Measurements from ENCODE around the gene APP. TPM values are rescaled to one million over a fixed set of nuclear protein-coding genes. Genes with fewer than 3 reads are reported as not detected.

Gene APP
- total and polyA plus RNA-seq, 2 of the 13 experiments (the other 11 are each of a cell fraction or from before 2014, with no cell fraction given) = 70.6 to 262 TPM

DNA sequence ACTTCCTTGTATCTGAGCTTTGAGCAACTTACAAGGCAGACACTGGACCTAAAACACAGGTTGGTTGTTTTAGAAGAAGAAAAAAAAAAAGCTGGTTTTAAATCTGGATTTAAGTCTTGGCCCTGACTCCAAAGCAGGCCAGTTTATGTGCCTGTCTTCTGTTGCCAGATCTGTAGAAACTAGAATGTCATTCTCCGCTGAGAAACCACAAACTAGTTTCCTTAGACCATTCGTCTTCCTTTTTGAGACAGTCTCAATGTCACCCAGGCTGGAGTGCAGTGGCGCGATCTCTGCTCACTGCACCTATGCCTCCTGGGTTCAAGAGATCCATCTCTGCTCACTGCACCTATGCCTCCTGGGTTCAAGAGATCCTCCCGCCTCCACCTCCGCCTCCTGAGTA lies 33.9 kb downstream of the APP start:
- Histone ChIP-seq H3K9ac (ENCODE audit: insufficient read depth, low read depth, low read length) (no peak overlapping the region), H3K4me3 (replicated peaks in 1 of 3; ENCODE audit: insufficient read depth in 1 of 3, low read depth in 2 of 3, low read length in 3 of 3) (no peak overlapping the region), H3K9me3 (ENCODE audit: low read length) (no peaks in the 10 kb centered on the region), H3K27me3 (ENCODE audit: control insufficient read depth in 1 of 2, insufficient read depth in 2 of 2, low read length in 2 of 2) (no peaks in the 10 kb centered on the region), H3K27ac (ENCODE audit: extremely low read length, insufficient read depth, low read length) (no peak overlapping the region), H3K4me2 (ENCODE audit: low read depth, low read length) (no peak overlapping the region), H3K79me2 (ENCODE audit: insufficient read depth, low read length) (peaks cover 57% of the 10 kb centered on the region), H3K4me1 (ENCODE audit: insufficient read depth, low read length) (peaks cover 40% of the 10 kb centered on the region), H2AFZ (ENCODE audit: low read length) (no peak overlapping the region), H4K20me1 (ENCODE audit: insufficient read depth, low read length) (peaks cover 3% of the 10 kb centered on the region; the same call in 1 of the 2 replicates), H3K36me3 (replicated peaks in 1 of 2; ENCODE audit: control insufficient read depth in 1 of 2, insufficient read depth in 2 of 2, low read length in 2 of 2) (no peaks in the 10 kb centered on the region)
- ATAC-seq (no peak), FAIRE-seq (no peak), DNase-seq (ENCODE audit: low spot score) (no peak)
- BruUV-seq (replicated peaks) = no TSS peak
- WGBS (ENCODE audit: low lambda C conversion rate) = 91% methylated on average over 6 of the region's 6 CpGs
- in situ Hi-C loops (cut with HindIII; ENCODE audit: extremely low pct_ligation_motif_present, low pct_unique_long_range_greater_than_20kb) = no loop called here
- intact Hi-C loops (cut with micrococcal nuclease; ENCODE audit: unreplicated experiment) = no loop called here
- POLR2A ChIA-PET = no interaction called here
- CTCF ChIA-PET (ENCODE audit: low intra/inter-chr PET ratio, low total read pairs) = no interaction called here
- TF ChIP-seq, protein P1, sequence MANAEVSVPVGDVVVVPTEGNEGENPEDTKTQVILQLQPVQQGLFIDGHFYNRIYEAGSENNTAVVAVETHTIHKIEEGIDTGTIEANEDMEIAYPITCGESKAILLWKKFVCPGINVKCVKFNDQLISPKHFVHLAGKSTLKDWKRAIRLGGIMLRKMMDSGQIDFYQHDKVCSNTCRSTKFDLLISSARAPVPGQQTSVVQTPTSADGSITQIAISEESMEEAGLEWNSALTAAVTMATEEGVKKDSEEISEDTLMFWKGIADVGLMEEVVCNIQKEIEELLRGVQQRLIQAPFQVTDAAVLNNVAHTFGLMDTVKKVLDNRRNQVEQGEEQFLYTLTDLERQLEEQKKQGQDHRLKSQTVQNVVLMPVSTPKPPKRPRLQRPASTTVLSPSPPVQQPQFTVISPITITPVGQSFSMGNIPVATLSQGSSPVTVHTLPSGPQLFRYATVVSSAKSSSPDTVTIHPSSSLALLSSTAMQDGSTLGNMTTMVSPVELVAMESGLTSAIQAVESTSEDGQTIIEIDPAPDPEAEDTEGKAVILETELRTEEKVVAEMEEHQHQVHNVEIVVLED (CRISPR knock-in tag; IDR thresholded peaks at IDR 0.05; ENCODE audit: borderline replicate concordance) = no peak
- TF ChIP-seq ATRX (CRISPR knock-in tag; IDR thresholded peaks at IDR 0.05; ENCODE audit: borderline replicate concordance) = no peak
- TF ChIP-seq, protein P2, sequence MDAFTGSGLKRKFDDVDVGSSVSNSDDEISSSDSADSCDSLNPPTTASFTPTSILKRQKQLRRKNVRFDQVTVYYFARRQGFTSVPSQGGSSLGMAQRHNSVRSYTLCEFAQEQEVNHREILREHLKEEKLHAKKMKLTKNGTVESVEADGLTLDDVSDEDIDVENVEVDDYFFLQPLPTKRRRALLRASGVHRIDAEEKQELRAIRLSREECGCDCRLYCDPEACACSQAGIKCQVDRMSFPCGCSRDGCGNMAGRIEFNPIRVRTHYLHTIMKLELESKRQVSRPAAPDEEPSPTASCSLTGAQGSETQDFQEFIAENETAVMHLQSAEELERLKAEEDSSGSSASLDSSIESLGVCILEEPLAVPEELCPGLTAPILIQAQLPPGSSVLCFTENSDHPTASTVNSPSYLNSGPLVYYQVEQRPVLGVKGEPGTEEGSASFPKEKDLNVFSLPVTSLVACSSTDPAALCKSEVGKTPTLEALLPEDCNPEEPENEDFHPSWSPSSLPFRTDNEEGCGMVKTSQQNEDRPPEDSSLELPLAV (CRISPR knock-in tag; conservative IDR thresholded peaks at IDR 0.05; ENCODE audit: low read depth) = no peak

DNA sequence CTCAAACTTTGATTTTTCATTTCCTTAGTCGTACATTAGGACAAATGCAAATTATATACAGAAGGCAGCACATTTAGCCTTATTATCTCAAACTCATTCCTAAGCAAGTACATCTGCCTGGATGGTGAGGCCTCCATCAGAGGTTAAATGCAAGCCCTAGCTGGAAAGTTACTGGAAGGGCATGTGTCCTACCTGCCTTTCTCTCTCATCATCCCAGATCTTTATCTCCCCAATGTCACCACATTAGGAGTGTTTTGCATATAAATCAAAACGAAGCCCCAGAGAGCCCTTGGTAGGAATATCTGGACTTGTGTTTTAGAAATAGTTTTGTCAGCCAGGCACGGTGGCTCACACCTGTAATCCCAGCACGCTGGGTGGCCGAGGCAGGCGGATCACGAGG lies 35.0 kb downstream of the APP start:
- BruUV-seq (replicated peaks) = no TSS peak
- intact Hi-C loops (cut with micrococcal nuclease; ENCODE audit: unreplicated experiment) = no loop called here
- ChIA-PET CTCF (ENCODE audit: low intra/inter-chr PET ratio, low total read pairs) (no interaction called here), POLR2A (no interaction called here)
- in situ Hi-C loops (cut with HindIII; ENCODE audit: extremely low pct_ligation_motif_present, low pct_unique_long_range_greater_than_20kb) = no loop called here
- Histone ChIP-seq H3K4me2 (ENCODE audit: low read depth, low read length) (no peak overlapping the region), H3K36me3 (replicated peaks in 1 of 2; ENCODE audit: control insufficient read depth in 1 of 2, insufficient read depth in 2 of 2, low read length in 2 of 2) (no peaks in the 10 kb centered on the region), H3K4me1 (ENCODE audit: insufficient read depth, low read length) (peaks cover 35% of the 10 kb centered on the region), H3K27ac (ENCODE audit: extremely low read length, insufficient read depth, low read length) (no peak overlapping the region), H2AFZ (ENCODE audit: low read length) (no peak overlapping the region), H3K27me3 (ENCODE audit: control insufficient read depth in 1 of 2, insufficient read depth in 2 of 2, low read length in 2 of 2) (no peaks in the 10 kb centered on the region), H3K4me3 (replicated peaks in 1 of 3; ENCODE audit: insufficient read depth in 1 of 3, low read depth in 2 of 3, low read length in 3 of 3) (no peak overlapping the region), H3K9me3 (ENCODE audit: low read length) (no peaks in the 10 kb centered on the region), H3K9ac (ENCODE audit: insufficient read depth, low read depth, low read length) (no peak overlapping the region), H4K20me1 (ENCODE audit: insufficient read depth, low read length) (peaks cover 3% of the 10 kb centered on the region; the same call in 1 of the 2 replicates), H3K79me2 (ENCODE audit: insufficient read depth, low read length) (peaks cover 57% of the 10 kb centered on the region)
- FAIRE-seq = no peak
- ATAC-seq = no peak
- no peak for TF ChIP-seq ZNF224 (CRISPR knock-in tag; IDR thresholded peaks at IDR 0.05)
- TF ChIP-seq TGIF2 (CRISPR knock-in tag; IDR thresholded peaks at IDR 0.05) = no peak
- TF ChIP-seq, protein P3, sequence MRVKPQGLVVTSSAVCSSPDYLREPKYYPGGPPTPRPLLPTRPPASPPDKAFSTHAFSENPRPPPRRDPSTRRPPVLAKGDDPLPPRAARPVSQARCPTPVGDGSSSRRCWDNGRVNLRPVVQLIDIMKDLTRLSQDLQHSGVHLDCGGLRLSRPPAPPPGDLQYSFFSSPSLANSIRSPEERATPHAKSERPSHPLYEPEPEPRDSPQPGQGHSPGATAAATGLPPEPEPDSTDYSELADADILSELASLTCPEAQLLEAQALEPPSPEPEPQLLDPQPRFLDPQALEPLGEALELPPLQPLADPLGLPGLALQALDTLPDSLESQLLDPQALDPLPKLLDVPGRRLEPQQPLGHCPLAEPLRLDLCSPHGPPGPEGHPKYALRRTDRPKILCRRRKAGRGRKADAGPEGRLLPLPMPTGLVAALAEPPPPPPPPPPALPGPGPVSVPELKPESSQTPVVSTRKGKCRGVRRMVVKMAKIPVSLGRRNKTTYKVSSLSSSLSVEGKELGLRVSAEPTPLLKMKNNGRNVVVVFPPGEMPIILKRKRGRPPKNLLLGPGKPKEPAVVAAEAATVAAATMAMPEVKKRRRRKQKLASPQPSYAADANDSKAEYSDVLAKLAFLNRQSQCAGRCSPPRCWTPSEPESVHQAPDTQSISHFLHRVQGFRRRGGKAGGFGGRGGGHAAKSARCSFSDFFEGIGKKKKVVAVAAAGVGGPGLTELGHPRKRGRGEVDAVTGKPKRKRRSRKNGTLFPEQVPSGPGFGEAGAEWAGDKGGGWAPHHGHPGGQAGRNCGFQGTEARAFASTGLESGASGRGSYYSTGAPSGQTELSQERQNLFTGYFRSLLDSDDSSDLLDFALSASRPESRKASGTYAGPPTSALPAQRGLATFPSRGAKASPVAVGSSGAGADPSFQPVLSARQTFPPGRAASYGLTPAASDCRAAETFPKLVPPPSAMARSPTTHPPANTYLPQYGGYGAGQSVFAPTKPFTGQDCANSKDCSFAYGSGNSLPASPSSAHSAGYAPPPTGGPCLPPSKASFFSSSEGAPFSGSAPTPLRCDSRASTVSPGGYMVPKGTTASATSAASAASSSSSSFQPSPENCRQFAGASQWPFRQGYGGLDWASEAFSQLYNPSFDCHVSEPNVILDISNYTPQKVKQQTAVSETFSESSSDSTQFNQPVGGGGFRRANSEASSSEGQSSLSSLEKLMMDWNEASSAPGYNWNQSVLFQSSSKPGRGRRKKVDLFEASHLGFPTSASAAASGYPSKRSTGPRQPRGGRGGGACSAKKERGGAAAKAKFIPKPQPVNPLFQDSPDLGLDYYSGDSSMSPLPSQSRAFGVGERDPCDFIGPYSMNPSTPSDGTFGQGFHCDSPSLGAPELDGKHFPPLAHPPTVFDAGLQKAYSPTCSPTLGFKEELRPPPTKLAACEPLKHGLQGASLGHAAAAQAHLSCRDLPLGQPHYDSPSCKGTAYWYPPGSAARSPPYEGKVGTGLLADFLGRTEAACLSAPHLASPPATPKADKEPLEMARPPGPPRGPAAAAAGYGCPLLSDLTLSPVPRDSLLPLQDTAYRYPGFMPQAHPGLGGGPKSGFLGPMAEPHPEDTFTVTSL (CRISPR knock-in tag; IDR thresholded peaks at IDR 0.05; ENCODE audit: borderline replicate concordance) = no peak
- no peak for TF ChIP-seq SYNCRIP (IDR thresholded peaks at IDR 0.05; ENCODE audit: insufficient read depth, low read depth, low read length)
- 84% methylated on average over 7 of the region's 7 CpGs for WGBS (ENCODE audit: low lambda C conversion rate)
- DNase-seq (ENCODE audit: low spot score) = no peak

Data from HepG2 (cell line).